ENCODE measurements around the gene TADA2B. TPM values are rescaled to one million over a fixed set of nuclear protein-coding genes. Genes with fewer than 3 reads are reported as not detected.

Gene TADA2B
- total and polyA plus RNA-seq, 7 donors, result 13.8 to 22.7 (median 16.6) TPM

- WGBS, 2 donors, result 18 to 34% methylated on average over 21 of the region's 21 CpGs
- TF ChIP-seq POLR2AphosphoS5 (IDR thresholded peaks at IDR 0.05) (no peak), EP300 (IDR thresholded peaks at IDR 0.05) (no peak), POLR2A (IDR thresholded peaks at IDR 0.05) (no peak)
- TF ChIP-seq, protein P1, sequence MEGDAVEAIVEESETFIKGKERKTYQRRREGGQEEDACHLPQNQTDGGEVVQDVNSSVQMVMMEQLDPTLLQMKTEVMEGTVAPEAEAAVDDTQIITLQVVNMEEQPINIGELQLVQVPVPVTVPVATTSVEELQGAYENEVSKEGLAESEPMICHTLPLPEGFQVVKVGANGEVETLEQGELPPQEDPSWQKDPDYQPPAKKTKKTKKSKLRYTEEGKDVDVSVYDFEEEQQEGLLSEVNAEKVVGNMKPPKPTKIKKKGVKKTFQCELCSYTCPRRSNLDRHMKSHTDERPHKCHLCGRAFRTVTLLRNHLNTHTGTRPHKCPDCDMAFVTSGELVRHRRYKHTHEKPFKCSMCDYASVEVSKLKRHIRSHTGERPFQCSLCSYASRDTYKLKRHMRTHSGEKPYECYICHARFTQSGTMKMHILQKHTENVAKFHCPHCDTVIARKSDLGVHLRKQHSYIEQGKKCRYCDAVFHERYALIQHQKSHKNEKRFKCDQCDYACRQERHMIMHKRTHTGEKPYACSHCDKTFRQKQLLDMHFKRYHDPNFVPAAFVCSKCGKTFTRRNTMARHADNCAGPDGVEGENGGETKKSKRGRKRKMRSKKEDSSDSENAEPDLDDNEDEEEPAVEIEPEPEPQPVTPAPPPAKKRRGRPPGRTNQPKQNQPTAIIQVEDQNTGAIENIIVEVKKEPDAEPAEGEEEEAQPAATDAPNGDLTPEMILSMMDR (IDR thresholded peaks at IDR 0.05), result no peak
These were observed 60.6 kb downstream of the TADA2B start for GRCh38 chr4:7103607-7104365.

DNA sequence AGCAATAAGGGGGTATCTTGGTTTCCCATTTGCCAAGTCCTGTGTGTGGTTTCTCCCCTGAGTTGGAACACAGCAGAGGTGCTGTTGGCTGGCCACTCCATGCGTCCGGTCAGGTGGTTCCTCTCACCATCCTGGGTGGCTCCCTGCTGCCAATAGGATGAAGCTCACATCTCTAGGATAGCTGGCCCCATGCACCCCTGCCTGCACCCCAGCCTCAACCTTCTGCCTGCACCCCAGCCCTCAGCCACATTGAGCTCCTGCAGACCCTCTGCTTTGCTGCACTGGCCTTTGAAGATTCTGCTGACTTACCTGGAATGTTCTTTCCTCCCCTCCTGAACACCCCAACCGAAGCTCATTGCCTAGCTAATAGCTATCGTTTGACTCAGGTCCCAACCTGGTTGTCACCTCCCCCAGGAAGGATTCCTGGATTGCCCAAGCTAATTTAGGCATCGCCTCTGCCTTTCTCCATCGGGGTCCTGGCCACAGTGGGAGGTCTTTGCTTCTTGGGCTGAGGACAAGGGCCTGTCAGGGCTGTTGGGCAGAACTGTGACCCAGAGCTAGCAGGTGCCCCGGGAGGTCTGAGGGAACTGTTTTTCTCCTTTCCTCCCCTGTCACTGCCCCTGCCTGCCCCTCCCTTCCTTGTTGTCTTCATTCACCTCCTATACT is 61.3 kb downstream of the TADA2B start:
- no peaks in the 10 kb centered on the region for H3K9me3 ChIP-seq
- TF ChIP-seq POLR2A (IDR thresholded peaks at IDR 0.05), result no peak
- H3K27ac ChIP-seq, result peak overlapping the region in 3 of 4 donors; percentile 81 to 86 (median 83)
- H3K36me3 ChIP-seq, result no peaks in the 10 kb centered on the region
- intact Hi-C loops (cut with DNase I), result no loop called here
- 87% methylated on average over 7 of the region's 7 CpGs for WGBS, 2 donors
- no peak overlapping the region for H3K4me3 ChIP-seq
- H3K4me1 ChIP-seq, result peaks cover 0 to 25% (median 22%) of the 10 kb centered on the region in 4 donors
- DNase-seq, result no peak
- H3K27me3 ChIP-seq, result no peaks in the 10 kb centered on the region

More at GRCh38 chr4:7103607-7104365, 60.6 kb downstream of the TADA2B start:
- Histone ChIP-seq H3K4me1 (peaks cover 0 to 25% (median 22%) of the 10 kb centered on the region in 4 donors), H3K4me3 (peak overlapping the region in 3 of 4 donors; percentile 58 to 62 (median 60)), H3K36me3 (no peaks in the 10 kb centered on the region), H3K27me3 (no peaks in the 10 kb centered on the region), H3K27ac (peak overlapping the region; percentile 75 to 86 (median 82)), H3K9me3 (no peaks in the 10 kb centered on the region)
- intact Hi-C loops (cut with DNase I), result no loop called here
- peak; percentile 91 for DNase-seq

DNA sequence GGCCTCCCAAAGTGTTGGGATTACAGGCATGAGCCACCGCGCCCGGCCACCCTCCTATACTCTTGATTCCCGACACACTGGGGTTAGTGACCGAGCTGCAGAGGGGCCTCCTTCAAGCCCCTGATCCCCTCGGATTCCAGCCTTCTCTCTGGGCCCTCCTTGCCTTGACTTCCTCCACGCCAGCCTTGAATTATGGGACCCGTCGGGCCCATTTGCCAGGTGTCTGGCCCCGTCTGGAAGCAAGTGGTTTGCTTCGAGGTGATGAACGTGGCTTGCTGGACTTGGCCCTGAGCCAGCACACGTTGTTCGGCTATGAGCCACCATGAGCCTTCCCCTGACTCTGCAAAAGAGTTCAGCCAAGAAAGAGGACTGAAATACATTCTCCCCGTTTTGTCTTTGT is 62.1 kb downstream of the TADA2B start:
- 65 to 72% methylated on average over 15 of the region's 15 CpGs for WGBS, 2 donors
- DNase-seq, result no peak
- intact Hi-C loops (cut with DNase I), result no loop called here

DNA sequence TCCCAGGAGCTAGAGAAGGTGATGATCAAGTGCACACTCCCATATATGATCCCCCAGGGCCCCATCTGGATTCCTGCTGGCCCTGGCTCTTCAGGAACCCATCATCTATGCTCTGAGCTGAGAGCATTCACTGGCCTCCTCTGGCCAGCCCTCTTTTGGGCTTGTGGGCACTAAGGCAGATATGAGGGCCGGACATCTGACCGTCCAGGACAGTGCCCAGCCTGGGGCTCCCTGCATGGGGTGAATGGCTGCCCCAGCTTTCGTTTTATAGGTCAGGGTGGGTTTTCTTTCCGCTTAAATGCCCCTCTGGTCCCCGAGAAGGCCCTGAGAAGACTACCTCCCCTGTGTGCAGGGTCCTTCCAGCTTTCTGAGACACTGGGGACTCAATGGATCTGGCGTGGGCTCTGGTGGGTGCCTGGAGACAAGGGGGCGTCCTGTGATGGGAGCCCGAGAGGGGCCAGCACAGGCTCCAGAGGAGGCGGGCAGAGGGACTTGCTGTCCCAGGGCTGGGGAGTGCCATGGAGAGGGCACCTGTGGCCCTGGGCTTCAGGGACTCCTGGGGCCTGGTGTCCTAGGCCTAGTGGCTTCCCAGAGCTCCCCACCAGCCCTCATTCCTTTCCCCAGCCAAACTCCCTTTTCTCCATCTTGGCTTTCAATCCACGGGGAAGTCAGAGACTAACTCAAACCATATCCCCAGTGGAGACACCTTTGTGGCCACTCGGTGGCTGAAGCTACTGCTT is 64.2 kb downstream of the TADA2B start:
- H3K4me3 ChIP-seq, result no peak overlapping the region
- WGBS, 2 donors, result 87 to 88% methylated on average over 11 of the region's 11 CpGs

More for the DNA sequence above, 62.1 kb downstream of the TADA2B start:
- no peak overlapping the region for H3K4me3 ChIP-seq
- H3K4me1 ChIP-seq, result peaks cover 0 to 25% (median 22%) of the 10 kb centered on the region in 4 donors
- H3K27ac ChIP-seq, result no peak overlapping the region
- H3K36me3 ChIP-seq, result no peaks in the 10 kb centered on the region
- H3K9me3 ChIP-seq, result no peaks in the 10 kb centered on the region
- TF ChIP-seq, protein P1 (IDR thresholded peaks at IDR 0.05), result no peak
- TF ChIP-seq POLR2AphosphoS5 (IDR thresholded peaks at IDR 0.05) (no peak), EP300 (IDR thresholded peaks at IDR 0.05) (no peak), POLR2A (IDR thresholded peaks at IDR 0.05) (no peak)
- no peaks in the 10 kb centered on the region for H3K27me3 ChIP-seq

More for the DNA sequence above, 64.2 kb downstream of the TADA2B start:
- peaks cover 0 to 16% (median 13%) of the 10 kb centered on the region in 4 donors for H3K4me1 ChIP-seq
- no peak overlapping the region for H3K27ac ChIP-seq
- no peaks in the 10 kb centered on the region for H3K27me3 ChIP-seq
- no peak for DNase-seq
- H3K36me3 ChIP-seq, result no peaks in the 10 kb centered on the region
- TF ChIP-seq POLR2AphosphoS5 (IDR thresholded peaks at IDR 0.05), result no peak
- TF ChIP-seq, protein P1 (IDR thresholded peaks at IDR 0.05), result no peak
- TF ChIP-seq EP300 (IDR thresholded peaks at IDR 0.05), result no peak
- no peak for TF ChIP-seq POLR2A (IDR thresholded peaks at IDR 0.05)
- no peaks in the 10 kb centered on the region for H3K9me3 ChIP-seq
- intact Hi-C loops (cut with DNase I), result no loop called here

Other genes starting within 250 kb of the TADA2B start
- gene TBC1D14, start 133.5 kb upstream of the TADA2B start, total RNA-seq, result 10 to 100 TPM; 26.3 to 46.4 (median 32.6) TPM
- gene TBC1D14, start 133.5 kb upstream of the TADA2B start, polyA plus RNA-seq, result 10 to 100 TPM; 19.2 to 38.5 (median 22.2) TPM
- gene GRPEL1, start 24.7 kb downstream of the TADA2B start, total RNA-seq, result 10 to 100 TPM in 3 of 4 donors, 1 to 10 TPM in 1; 7.5 to 23.2 (median 15.0) TPM
- 10 to 100 TPM; 30.6 to 34.7 (median 31.9) TPM for gene GRPEL1, start 24.7 kb downstream of the TADA2B start, polyA plus RNA-seq
- 1 to 10 TPM; 2.0 to 6.4 (median 4.0) TPM for gene SORCS2, start 149.2 kb downstream of the TADA2B start, total RNA-seq
- gene SORCS2, start 149.2 kb downstream of the TADA2B start, polyA plus RNA-seq, result 1 to 10 TPM in 1 of 3 donors, not detected in 2; 1.8 TPM

Measured in sigmoid colon (tissue), 7 donors.